Activated CD4-positive, alpha-beta T cell treated with anti-CD3 and anti-CD28 coated beads, Interleukin-2, amount 50 U/mL, for 1 hour (primary cell): ENCODE data around the gene GPRIN1.
"Not testable (repeated sequence)": the region's sequence is repeated elsewhere in the genome, so short reads cannot be mapped to it uniquely, and the experiment has no call there.

Experiments
- DNase-seq: peaks from one replicate; pipeline ENCODE4 v3.0.0-alpha.2; 2020

GPRIN1 gene

GRCh38 chr5:176564002-176564401 lies 46.0 kb downstream of the GPRIN1 start:
- no peak for DNase-seq

GRCh38 chr5:176562189-176562588 lies 47.8 kb downstream of the GPRIN1 start:
- no peak for DNase-seq

DNA sequence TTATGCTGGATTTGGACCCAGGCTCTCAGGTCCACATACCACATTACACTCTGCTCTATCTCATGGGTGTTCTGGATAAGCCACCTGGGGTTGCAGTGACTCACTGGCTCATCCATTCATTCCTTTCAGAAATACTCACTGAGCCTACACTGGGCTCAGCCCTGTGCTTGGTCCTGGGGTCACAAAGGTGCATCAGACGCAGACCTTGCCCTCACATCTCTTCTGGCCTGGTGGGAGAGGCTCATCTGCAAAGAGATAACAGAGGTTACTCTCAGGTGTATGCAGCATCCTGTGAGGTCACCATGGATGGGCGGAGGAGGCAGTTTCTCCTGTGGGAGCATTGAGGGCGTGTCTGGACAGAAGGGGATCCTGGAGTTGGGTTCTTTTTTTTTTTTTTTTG lies 48.7 kb downstream of the GPRIN1 start:
- no peak for DNase-seq

- no peak for DNase-seq
These were observed 49.6 kb downstream of the GPRIN1 start for GRCh38 chr5:176560364-176560763.

- DNase-seq = peak; percentile 20
These were observed 50.3 kb downstream of the GPRIN1 start for GRCh38 chr5:176559683-176560082.

- no peak for DNase-seq
These were observed 52.1 kb downstream of the GPRIN1 start for GRCh38 chr5:176557846-176558245.

- DNase-seq = no peak
These were observed 56.5 kb downstream of the GPRIN1 start for GRCh38 chr5:176553260-176554085.

DNA sequence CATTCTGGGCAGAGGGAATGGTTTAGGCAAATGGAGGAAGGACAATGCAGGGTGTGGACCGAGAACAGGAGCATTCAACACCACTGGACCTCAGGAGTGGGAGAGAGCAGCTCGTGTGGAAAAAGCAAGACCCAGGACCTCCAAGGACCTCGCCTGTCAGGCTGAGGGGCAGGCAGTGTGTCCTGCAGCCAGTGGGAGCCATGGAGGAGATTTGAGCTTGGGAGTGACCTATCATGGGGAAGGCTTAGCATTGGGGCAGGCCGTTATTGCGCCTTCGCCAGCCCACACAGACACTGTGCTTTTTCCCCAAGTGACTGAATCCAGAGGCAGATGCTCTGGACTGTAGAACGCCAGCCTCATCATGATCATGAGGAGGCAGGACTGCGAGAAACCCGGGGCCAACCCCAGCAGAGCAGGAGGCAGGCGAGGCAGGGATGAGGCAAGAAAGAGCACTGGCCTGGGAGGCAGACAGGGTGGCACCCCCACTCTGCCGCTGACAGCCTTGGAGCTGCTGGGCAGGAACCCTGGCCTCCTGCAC lies 57.6 kb downstream of the GPRIN1 start:
- no peak for DNase-seq

DNA sequence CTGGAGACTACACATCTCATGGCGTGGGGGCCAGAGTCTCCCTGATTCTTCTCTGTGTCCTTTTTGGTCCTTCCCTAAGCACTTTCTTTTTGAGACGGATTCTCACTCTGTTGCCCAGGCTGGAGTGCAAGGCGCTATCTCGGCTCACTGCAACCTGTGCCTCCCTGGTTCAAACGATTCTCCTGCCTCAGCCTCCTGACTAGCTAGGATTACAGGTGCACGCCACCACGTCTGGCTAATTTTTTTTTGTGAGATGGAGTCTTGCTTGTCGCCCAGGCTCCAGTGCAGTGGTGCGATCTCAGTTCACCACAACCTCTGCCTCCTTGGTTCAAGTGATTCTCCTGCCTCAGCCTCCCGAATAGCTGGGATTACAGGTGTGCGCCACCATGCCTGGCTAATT lies 59.0 kb downstream of the GPRIN1 start:
- DNase-seq = not testable (repeated sequence)

DNA sequence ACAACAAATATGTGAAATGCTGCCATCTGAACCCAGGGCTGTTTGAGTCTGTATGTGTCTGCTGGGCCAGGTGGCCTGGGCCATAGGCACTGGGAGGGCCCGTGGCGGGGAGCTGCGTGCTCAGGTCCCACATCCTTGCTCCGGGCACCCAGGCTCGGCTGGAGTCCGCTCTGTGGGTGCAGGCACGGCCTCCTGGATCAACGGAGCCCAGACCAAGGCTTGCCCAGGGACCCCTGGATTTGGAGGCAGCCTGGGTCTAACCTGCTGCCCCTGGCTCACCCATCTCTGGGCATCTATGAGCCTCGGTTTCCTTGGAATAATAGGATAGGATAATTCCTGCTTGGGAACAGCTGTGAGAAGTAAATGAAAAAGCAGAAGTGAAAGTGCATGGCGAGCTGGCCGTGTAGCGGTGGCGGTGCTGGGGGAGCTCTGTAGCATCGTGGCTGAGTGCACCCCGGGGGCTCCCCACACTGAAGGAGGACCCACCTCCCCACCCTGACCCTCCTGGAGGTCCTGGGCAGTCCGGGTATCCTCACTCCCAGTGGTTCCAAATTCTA lies 59.6 kb downstream of the GPRIN1 start:
- DNase-seq = no peak

DNA sequence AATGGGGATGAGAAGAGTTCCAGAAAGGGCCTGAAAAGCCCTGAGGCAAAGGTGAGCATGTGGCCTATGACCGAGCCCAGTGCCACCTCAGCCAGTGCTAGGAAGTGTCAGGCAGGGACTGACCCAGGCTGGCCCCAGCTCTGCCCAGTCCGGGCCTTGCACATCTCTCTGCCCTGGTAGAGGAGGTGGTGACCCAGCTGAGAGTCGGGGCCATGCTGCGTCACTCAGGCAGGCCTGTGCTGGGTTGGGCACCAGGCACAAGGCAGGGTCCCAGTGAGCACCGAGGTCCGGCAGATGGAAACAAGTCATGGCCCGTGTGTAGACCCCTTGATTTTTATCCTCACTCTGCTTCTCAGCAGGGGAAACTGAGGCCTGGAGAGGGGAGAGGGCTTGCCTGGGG lies 60.1 kb downstream of the GPRIN1 start:
- no peak for DNase-seq

DNA sequence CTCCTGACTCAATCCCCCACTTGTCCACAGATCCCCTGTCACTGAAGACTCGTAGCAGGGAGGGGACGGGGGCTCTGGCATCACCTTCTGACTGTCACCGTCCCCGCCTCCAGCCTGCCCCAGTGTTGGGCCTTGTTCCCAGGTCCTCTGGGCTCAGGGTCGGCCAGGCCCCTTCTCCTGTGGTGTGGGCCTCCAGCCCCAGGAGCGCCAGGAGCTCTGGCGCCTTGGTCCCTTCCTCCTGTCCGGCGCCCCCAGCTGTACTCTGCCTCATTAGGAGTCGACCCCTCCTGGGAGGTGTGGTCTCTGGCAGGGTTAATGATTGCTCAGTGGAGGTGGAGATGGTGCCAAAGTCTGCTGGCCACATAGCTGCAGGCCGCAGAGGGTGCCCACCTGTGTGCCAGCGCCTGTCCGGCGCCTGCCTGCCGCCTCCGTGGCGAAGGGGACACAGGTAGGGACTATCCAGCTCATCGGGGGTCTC lies 61.0 kb downstream of the GPRIN1 start, which contains the start of gene CDHR2:
Gene CDHR2, plus strand, starts transcription at position 376 of the 478 bp plus-strand sequence. CDS start 16,011 bp downstream, outside the sequence.
- DNase-seq = no peak

DNA sequence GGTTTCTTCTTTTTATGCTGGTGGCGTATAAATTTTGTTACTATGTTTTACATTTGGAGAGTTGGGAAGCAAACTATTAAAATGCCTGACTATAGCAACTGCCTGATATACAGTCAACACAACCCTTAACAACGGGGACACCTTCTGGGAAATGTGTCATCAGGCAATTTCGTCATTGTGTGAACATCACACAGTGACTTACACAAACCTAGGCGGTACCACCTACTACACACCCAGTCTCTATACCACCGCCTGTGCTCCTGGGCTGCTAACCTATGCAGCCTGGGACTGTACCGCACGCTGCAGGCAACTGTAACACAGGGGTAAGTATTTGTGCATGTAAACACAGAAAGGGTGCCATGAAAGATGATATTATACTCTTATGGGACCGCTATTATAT lies 62.2 kb downstream of the GPRIN1 start:
- no peak for DNase-seq
